Measurements from ENCODE around the gene RNF212. TPM values are rescaled to one million over a fixed set of nuclear protein-coding genes. Genes with fewer than 3 reads are reported as not detected.

Gene RNF212
- total and polyA plus RNA-seq, 9 of the 15 experiments (the other 6 are each of a cell fraction or from before 2014, with no cell fraction given): 0.04 TPM; not detected in 8

DNA sequence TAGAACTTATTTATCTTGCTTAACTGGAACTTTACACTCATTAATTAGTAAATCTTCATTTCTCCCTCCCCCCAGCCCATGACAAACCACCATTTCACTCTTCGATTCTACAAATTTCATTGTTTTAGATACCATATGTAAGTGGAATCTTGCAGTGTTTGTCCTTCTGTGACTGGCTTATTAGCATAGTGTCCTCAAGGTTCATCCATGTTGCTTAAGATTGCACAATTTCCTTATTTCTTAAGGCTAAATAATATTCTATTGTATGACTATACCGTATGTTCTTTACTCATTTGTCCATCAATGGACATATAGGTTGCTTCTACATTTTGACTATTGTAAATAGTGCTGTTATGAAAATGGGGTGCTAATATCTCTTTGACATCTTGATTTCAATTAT lies 24.5 kb upstream of the RNF212 start:
- in situ Hi-C loops (cut with MboI) (loop anchor here (10.0 kb wide), 1 partner anchor 487 kb away; no protein-coding TSS in a partner anchor), intact Hi-C loops (cut with micrococcal nuclease) (no loop called here)
- Histone ChIP-seq H3K9me3 (replicated peaks; ENCODE audit: control insufficient read depth, insufficient read depth, low read depth, low read length) (no peaks in the 10 kb centered on the region), H3K9me1 (ENCODE audit: control insufficient read depth, insufficient read depth, low read length) (no peaks in the 10 kb centered on the region), H3K36me3 (ENCODE audit: control insufficient read depth, insufficient read depth, low read length) (no peaks in the 10 kb centered on the region), H2AFZ (ENCODE audit: low read depth, low read length) (no peak overlapping the region), H3K4me3 (no peak overlapping the region), H3K27me3 (ENCODE audit: control insufficient read depth in 2 of 2, insufficient read depth in 2 of 2, low read length in 2 of 2) (peaks cover 31 to 36% of the 10 kb centered on the region in 2 experiments; a peak in 4 of 5 replicates), H3K4me2 (ENCODE audit: insufficient read depth, low read length) (no peak overlapping the region), H4K20me1 (replicated peaks; ENCODE audit: control insufficient read depth, insufficient read depth, low read length) (no peaks in the 10 kb centered on the region), H3K79me2 (ENCODE audit: control insufficient read depth, insufficient read depth, low read length) (no peaks in the 10 kb centered on the region), H3K27ac (ENCODE audit: extremely low read depth, low read depth, low read length) (no peak overlapping the region), H3K9ac (ENCODE audit: insufficient read depth in 1 of 2, low read depth in 2 of 2, low read length in 2 of 2) (no peak overlapping the region), H3K4me1 (replicated peaks in 1 of 2; ENCODE audit: control insufficient read depth in 2 of 2, insufficient read depth in 2 of 2, low read length in 2 of 2) (no peaks in the 10 kb centered on the region)
- TF ChIP-seq POU5F1 (IDR thresholded peaks at IDR 0.05; ENCODE audit: borderline replicate concordance, low read depth, low read length, partially characterized antibody): no peak
- TF ChIP-seq CBX8 (IDR thresholded peaks at IDR 0.05; ENCODE audit: borderline replicate concordance, extremely low read depth, low read depth, low read length, poor library complexity, severe bottlenecking): peak; percentile 22
- TF ChIP-seq, protein P1, sequence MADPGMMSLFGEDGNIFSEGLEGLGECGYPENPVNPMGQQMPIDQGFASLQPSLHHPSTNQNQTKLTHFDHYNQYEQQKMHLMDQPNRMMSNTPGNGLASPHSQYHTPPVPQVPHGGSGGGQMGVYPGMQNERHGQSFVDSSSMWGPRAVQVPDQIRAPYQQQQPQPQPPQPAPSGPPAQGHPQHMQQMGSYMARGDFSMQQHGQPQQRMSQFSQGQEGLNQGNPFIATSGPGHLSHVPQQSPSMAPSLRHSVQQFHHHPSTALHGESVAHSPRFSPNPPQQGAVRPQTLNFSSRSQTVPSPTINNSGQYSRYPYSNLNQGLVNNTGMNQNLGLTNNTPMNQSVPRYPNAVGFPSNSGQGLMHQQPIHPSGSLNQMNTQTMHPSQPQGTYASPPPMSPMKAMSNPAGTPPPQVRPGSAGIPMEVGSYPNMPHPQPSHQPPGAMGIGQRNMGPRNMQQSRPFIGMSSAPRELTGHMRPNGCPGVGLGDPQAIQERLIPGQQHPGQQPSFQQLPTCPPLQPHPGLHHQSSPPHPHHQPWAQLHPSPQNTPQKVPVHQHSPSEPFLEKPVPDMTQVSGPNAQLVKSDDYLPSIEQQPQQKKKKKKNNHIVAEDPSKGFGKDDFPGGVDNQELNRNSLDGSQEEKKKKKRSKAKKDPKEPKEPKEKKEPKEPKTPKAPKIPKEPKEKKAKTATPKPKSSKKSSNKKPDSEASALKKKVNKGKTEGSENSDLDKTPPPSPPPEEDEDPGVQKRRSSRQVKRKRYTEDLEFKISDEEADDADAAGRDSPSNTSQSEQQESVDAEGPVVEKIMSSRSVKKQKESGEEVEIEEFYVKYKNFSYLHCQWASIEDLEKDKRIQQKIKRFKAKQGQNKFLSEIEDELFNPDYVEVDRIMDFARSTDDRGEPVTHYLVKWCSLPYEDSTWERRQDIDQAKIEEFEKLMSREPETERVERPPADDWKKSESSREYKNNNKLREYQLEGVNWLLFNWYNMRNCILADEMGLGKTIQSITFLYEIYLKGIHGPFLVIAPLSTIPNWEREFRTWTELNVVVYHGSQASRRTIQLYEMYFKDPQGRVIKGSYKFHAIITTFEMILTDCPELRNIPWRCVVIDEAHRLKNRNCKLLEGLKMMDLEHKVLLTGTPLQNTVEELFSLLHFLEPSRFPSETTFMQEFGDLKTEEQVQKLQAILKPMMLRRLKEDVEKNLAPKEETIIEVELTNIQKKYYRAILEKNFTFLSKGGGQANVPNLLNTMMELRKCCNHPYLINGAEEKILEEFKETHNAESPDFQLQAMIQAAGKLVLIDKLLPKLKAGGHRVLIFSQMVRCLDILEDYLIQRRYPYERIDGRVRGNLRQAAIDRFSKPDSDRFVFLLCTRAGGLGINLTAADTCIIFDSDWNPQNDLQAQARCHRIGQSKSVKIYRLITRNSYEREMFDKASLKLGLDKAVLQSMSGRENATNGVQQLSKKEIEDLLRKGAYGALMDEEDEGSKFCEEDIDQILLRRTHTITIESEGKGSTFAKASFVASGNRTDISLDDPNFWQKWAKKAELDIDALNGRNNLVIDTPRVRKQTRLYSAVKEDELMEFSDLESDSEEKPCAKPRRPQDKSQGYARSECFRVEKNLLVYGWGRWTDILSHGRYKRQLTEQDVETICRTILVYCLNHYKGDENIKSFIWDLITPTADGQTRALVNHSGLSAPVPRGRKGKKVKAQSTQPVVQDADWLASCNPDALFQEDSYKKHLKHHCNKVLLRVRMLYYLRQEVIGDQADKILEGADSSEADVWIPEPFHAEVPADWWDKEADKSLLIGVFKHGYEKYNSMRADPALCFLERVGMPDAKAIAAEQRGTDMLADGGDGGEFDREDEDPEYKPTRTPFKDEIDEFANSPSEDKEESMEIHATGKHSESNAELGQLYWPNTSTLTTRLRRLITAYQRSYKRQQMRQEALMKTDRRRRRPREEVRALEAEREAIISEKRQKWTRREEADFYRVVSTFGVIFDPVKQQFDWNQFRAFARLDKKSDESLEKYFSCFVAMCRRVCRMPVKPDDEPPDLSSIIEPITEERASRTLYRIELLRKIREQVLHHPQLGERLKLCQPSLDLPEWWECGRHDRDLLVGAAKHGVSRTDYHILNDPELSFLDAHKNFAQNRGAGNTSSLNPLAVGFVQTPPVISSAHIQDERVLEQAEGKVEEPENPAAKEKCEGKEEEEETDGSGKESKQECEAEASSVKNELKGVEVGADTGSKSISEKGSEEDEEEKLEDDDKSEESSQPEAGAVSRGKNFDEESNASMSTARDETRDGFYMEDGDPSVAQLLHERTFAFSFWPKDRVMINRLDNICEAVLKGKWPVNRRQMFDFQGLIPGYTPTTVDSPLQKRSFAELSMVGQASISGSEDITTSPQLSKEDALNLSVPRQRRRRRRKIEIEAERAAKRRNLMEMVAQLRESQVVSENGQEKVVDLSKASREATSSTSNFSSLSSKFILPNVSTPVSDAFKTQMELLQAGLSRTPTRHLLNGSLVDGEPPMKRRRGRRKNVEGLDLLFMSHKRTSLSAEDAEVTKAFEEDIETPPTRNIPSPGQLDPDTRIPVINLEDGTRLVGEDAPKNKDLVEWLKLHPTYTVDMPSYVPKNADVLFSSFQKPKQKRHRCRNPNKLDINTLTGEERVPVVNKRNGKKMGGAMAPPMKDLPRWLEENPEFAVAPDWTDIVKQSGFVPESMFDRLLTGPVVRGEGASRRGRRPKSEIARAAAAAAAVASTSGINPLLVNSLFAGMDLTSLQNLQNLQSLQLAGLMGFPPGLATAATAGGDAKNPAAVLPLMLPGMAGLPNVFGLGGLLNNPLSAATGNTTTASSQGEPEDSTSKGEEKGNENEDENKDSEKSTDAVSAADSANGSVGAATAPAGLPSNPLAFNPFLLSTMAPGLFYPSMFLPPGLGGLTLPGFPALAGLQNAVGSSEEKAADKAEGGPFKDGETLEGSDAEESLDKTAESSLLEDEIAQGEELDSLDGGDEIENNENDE (IDR thresholded peaks at IDR 0.05; ENCODE audit: low read depth, low read length): no peak
- peak; percentile 94 for TF ChIP-seq CEBPB (tag; IDR thresholded peaks at IDR 0.05)
- no peak for TF ChIP-seq CEBPG (CRISPR knock-in tag; IDR thresholded peaks at IDR 0.05)
- peak; percentile 76 to 89 for TF ChIP-seq CEBPG (tag; conservative IDR thresholded peaks at IDR 0.05 in 1 of 2, IDR thresholded peaks at IDR 0.05 in 1 of 2)
- ATAC-seq: no peak
- no peak for DNase-seq (ENCODE audit: extremely low read depth in 1 of 4, low spot score in 3 of 4)
- no TSS peak for BruUV-seq (replicated peaks)
- ChIA-PET CTCF (ENCODE audit: low intra/inter-chr PET ratio) (no interaction called here), POLR2A (interaction anchor here (0.5 to 0.7 kb wide), 2 partner anchors 11 to 79 kb away, joined by 3 to 4 read pairs; no protein-coding TSS in a partner anchor)
- 0% methylated on average over 2 of the region's 2 CpGs for WGBS (ENCODE audit: insufficient coverage, low coverage, missing lambda C conversion rate)
- no peak for FAIRE-seq

Data from K562 (cell line).